H1 (cell line): Measurements from ENCODE around the gene PCDHA11. TPM values are rescaled to one million over a fixed set of nuclear protein-coding genes. Genes with fewer than 3 reads are reported as not detected.

ENCODE experiments used
- CTCF ChIA-PET: fragments of 300-600 bp; sonication (Branson Sonifier 250); formaldehyde crosslinking; loops from one replicate; lab custom pipeline; 2021; ENCODE audit not compliant: partially characterized antibody; lab: Charles Lee
- POLR2A ChIA-PET: fragments of 300-600 bp; sonication (Branson Sonifier 250); formaldehyde crosslinking; loops from one replicate; lab custom pipeline; 2021; ENCODE audit warnings: inconsistent platforms; ENCODE audit not compliant: partially characterized antibody; lab: Charles Lee
- DNase-seq, 2 experiments: peaks; one replicate each; pipeline versions ENCODE4 v3.0.0 to v3.0.0-alpha.2; 2010 to 2022; ENCODE audit warnings: low spot score in 2 of 2, low read depth in 1 of 2, mixed read lengths in 1 of 2
- FAIRE-seq: peaks from 2 replicates; lab custom pipeline; 2011; peaks lifted over from hg19 to GRCh38; lab: Jason Lieb, UNC
- H2AFZ ChIP-seq: 2 replicates; pipeline ENCODE4 v1.8.1; 2012; ENCODE audit warnings: low read length, inconsistent platforms
- H2AK5ac ChIP-seq: 2 replicates; pipeline ENCODE4 v1.6.1; 2013; ENCODE audit warnings: low read depth, low read length
- H2BK120ac ChIP-seq: replicated peaks from 2 replicates; pipeline ENCODE3; 2013; ENCODE audit warnings: low read depth, low read length, inconsistent platforms
- H2BK12ac ChIP-seq: 2 replicates; pipeline ENCODE4 v1.6.1; 2013; ENCODE audit warnings: low read depth, low read length
- H2BK15ac ChIP-seq: 2 replicates; pipeline ENCODE4 v1.6.1; 2013; ENCODE audit warnings: low read length
- H2BK20ac ChIP-seq: 2 replicates; pipeline ENCODE4 v1.6.1; 2013; ENCODE audit warnings: low read length
- H2BK5ac ChIP-seq: 2 replicates; pipeline ENCODE4 v1.6.1; 2013; ENCODE audit warnings: low read depth, low read length
- H3K14ac ChIP-seq: 2 replicates; pipeline ENCODE4 v1.6.1; 2013; ENCODE audit warnings: inconsistent platforms; ENCODE audit not compliant: insufficient read length
- H3K18ac ChIP-seq: 2 replicates; pipeline ENCODE4 v1.6.1; 2013; ENCODE audit warnings: low read length; ENCODE audit errors: extremely low read depth
- H3K23ac ChIP-seq: 2 replicates; pipeline ENCODE4 v1.6.1; 2013; ENCODE audit warnings: inconsistent platforms; ENCODE audit not compliant: insufficient read length
- H3K23me2 ChIP-seq: 2 replicates; pipeline ENCODE4 v1.6.1; 2013; ENCODE audit warnings: low read depth, low read length
- H3K27ac ChIP-seq: 2 replicates; pipeline ENCODE4 v1.6.1; 2011; ENCODE audit warnings: low read depth, low read length, inconsistent platforms
- H3K27me3 ChIP-seq, 4 experiments: replicated peaks in 1 of 4; 1 replicate in 1 of 4; 2 replicates in 3 of 4; pipeline versions ENCODE4 v1.6.1 to v1.8.1; 2011 to 2013; ENCODE audit warnings: low read length in 3 of 4, mild to moderate bottlenecking in 3 of 4, inconsistent platforms in 2 of 4, mixed read lengths in 2 of 4, moderate library complexity in 1 of 4; ENCODE audit not compliant: control insufficient read depth in 3 of 4, insufficient read depth in 3 of 4; ENCODE audit errors: extremely low read depth in 1 of 4
- H3K36me3 ChIP-seq, 4 experiments: 2 replicates each; pipeline versions ENCODE4 v1.6.1 to v1.8.1; 2011 to 2013; ENCODE audit warnings: mild to moderate bottlenecking in 4 of 4, low read length in 3 of 4, moderate library complexity in 2 of 4, control low read depth in 1 of 4, inconsistent platforms in 1 of 4; ENCODE audit not compliant: insufficient read depth in 4 of 4, control insufficient read depth in 2 of 4
- H3K4ac ChIP-seq: replicated peaks from 2 replicates; pipeline ENCODE3; 2013; ENCODE audit warnings: low read length, low read depth, mixed read lengths, inconsistent platforms; ENCODE audit not compliant: insufficient read length
- H3K4me1 ChIP-seq, 4 experiments: replicated peaks in 1 of 4; 1 replicate in 1 of 4; 2 replicates in 3 of 4; pipeline versions ENCODE4 v1.6.1 to v1.8.1; 2011 to 2013; ENCODE audit warnings: low read length in 3 of 4, inconsistent platforms in 2 of 4, mixed read lengths in 1 of 4; ENCODE audit not compliant: insufficient read depth in 4 of 4, control insufficient read depth in 3 of 4
- H3K4me2 ChIP-seq, 2 experiments: 2 replicates each; pipeline versions ENCODE4 v1.6.1 to v1.8.1; 2011 to 2013; ENCODE audit warnings: low read depth in 2 of 2, low read length in 2 of 2, control low read depth in 1 of 2, inconsistent platforms in 1 of 2, mild to moderate bottlenecking in 1 of 2; ENCODE audit not compliant: insufficient read depth in 1 of 2
- H3K4me3 ChIP-seq, 4 experiments: fragments of 200-600, 300-600 bp in 1 of 4; sonication (generic), shearing (Covaris generic), sonication (Bioruptor Twin) in 1 of 4; 2 replicates each; pipeline versions ENCODE4 v1.5.1 to v1.8.1; 2011 to 2016; ENCODE audit warnings: low read length in 4 of 4, low read depth in 3 of 4, control low read depth in 2 of 4, inconsistent platforms in 2 of 4, mild to moderate bottlenecking in 2 of 4, mixed read lengths in 1 of 4, moderate library complexity in 1 of 4; ENCODE audit not compliant: insufficient read depth in 2 of 4; ENCODE audit errors: extremely low read depth in 1 of 4
- H3K56ac ChIP-seq: replicated peaks from 2 replicates; pipeline ENCODE3; 2013; ENCODE audit warnings: low read depth, mild to moderate bottlenecking, mixed read lengths, low read length, inconsistent platforms; ENCODE audit not compliant: insufficient read length
- H3K79me1 ChIP-seq: 2 replicates; pipeline ENCODE4 v1.6.1; 2013; ENCODE audit warnings: low read depth, low read length, control low read depth
- H3K79me2 ChIP-seq, 2 experiments: 2 replicates each; pipeline versions ENCODE4 v1.6.1 to v1.8.1; 2012 to 2013; ENCODE audit warnings: low read length in 2 of 2, mild to moderate bottlenecking in 2 of 2, inconsistent platforms in 1 of 2; ENCODE audit not compliant: insufficient read depth in 2 of 2, control insufficient read depth in 1 of 2
- H3K9ac ChIP-seq, 4 experiments: replicated peaks in 1 of 4; 1 replicate in 1 of 4; 2 replicates in 3 of 4; pipeline versions ENCODE4 v1.6.1 to v1.8.1; 2011 to 2013; ENCODE audit warnings: low read depth in 3 of 4, low read length in 3 of 4, control low read depth in 2 of 4, mild to moderate bottlenecking in 2 of 4, moderate library complexity in 2 of 4, inconsistent platforms in 1 of 4; ENCODE audit errors: extremely low read depth in 1 of 4
- H3K9me3 ChIP-seq, 2 experiments: 2 replicates each; pipeline versions ENCODE4 v1.6.1 to v1.8.1; 2012 to 2013; ENCODE audit warnings: mild to moderate bottlenecking in 2 of 2, moderate library complexity in 2 of 2, control low read depth in 1 of 2, inconsistent platforms in 1 of 2, low read depth in 1 of 2, low read length in 1 of 2, mixed read lengths in 1 of 2; ENCODE audit not compliant: insufficient read depth in 2 of 2
- H4K20me1 ChIP-seq, 2 experiments: replicated peaks in 1 of 2; 2 replicates each; pipeline versions ENCODE3 to v1.8.1; 2011 to 2013; ENCODE audit warnings: inconsistent platforms in 2 of 2, low read length in 2 of 2, mild to moderate bottlenecking in 1 of 2; ENCODE audit not compliant: insufficient read depth in 2 of 2, control insufficient read depth in 1 of 2
- H4K5ac ChIP-seq: 2 replicates; pipeline ENCODE4 v1.6.1; 2013; ENCODE audit warnings: low read length, low read depth, mixed read lengths, inconsistent platforms; ENCODE audit not compliant: insufficient read length
- H4K8ac ChIP-seq: 2 replicates; pipeline ENCODE4 v1.8.0; 2013; ENCODE audit warnings: mild to moderate bottlenecking, moderate library complexity, low read length, inconsistent platforms; ENCODE audit not compliant: insufficient read depth; ENCODE audit errors: extremely low read depth
- H4K91ac ChIP-seq: replicated peaks from 2 replicates; pipeline ENCODE3; 2013; ENCODE audit warnings: low read length, mixed read lengths, inconsistent platforms; ENCODE audit not compliant: insufficient read length
- GABPA ChIP-seq: IDR thresholded peaks from 2 replicates; pipeline ENCODE4 v1.6.1; 2011; ENCODE audit warnings: mild to moderate bottlenecking, low read length, moderate library complexity, borderline replicate concordance; ENCODE audit not compliant: insufficient read depth
- GTF2F1 ChIP-seq: IDR thresholded peaks from 2 replicates; pipeline ENCODE4 v1.6.1; 2012; ENCODE audit warnings: low read depth, low read length, improper control_type of control experiment, borderline replicate concordance
- SAP30 ChIP-seq: fragments of 300-600 bp; sonication (generic); IDR thresholded peaks from 2 replicates; pipeline ENCODE4 v1.7.1; 2012; ENCODE audit warnings: low read length, moderate library complexity, mild to moderate bottlenecking, inconsistent platforms; ENCODE audit not compliant: insufficient read depth, insufficient replicate concordance
- SIN3A ChIP-seq, 2 experiments: IDR thresholded peaks in 1 of 2; conservative IDR thresholded peaks in 1 of 2; 2 replicates each; pipeline ENCODE4 v1.6.1; 2011 to 2012; ENCODE audit warnings: low read length in 2 of 2, improper control_type of control experiment in 1 of 2, low read depth in 1 of 2, mild to moderate bottlenecking in 1 of 2
- SP2 ChIP-seq: IDR thresholded peaks from 2 replicates; pipeline ENCODE4 v1.6.1; 2012; ENCODE audit warnings: mild to moderate bottlenecking, low read length, inconsistent platforms
- SP4 ChIP-seq: IDR thresholded peaks from 2 replicates; pipeline ENCODE4 v1.6.1; 2012; ENCODE audit warnings: low read length, inconsistent platforms
- SRF ChIP-seq: IDR thresholded peaks from 2 replicates; pipeline ENCODE4 v1.6.1; 2011; ENCODE audit warnings: mild to moderate bottlenecking, low read depth, low read length, moderate library complexity
- TAF1 ChIP-seq: IDR thresholded peaks from 2 replicates; pipeline ENCODE4 v1.6.1; 2011; ENCODE audit warnings: mild to moderate bottlenecking, low read depth, low read length
- WGBS, 2 experiments: shearing (Covaris generic) in 1 of 2; methylation state at CpG; one replicate each; pipeline versions ENCODE4 v1.1.6 to v1.1.7; 2013 to 2015; ENCODE audit warnings: low lambda C conversion rate in 2 of 2, mixed read lengths in 2 of 2, inconsistent platforms in 1 of 2, low coverage in 1 of 2, missing lambda C conversion rate in 1 of 2; ENCODE audit not compliant: insufficient replicate concordance in 2 of 2, insufficient coverage in 1 of 2, insufficient read length in 1 of 2; ENCODE audit errors: extremely low coverage in 1 of 2, missing lambda C conversion rate in 1 of 2; 5-methylcytosine and 5-hydroxymethylcytosine counted together
- polyA plus RNA-seq, 7 experiments: library from polyadenylated mRNA; depleted of rRNA in 3 of 7; stranded (reverse) in 5 of 7; unstranded in 2 of 7; fragments of >200 nt in 5 of 7; fragments of 200-250 nt in 2 of 7; gene quantifications; 1 replicate in 5 of 7; 2 replicates in 1 of 7; 4 replicates in 1 of 7; pipeline versions ENCODE4 v1.2.1 to v1.2.3, GENCODE V29; 2011 to 2013; ENCODE audit warnings: missing spikeins in 2 of 7, mixed read lengths in 2 of 7
- total RNA-seq: library from RNA; stranded (reverse); fragmentation: NEBNext Ultra II Directional; extraction: Animal tissue kit (Norgen Biotek cat#: 25700); gene quantifications from 2 replicates; pipeline ENCODE4 v1.2.1, GENCODE V29; 2021
- TF ChIP-seq, protein P1 (sequence below): IDR thresholded peaks from 2 replicates; pipeline ENCODE4 v1.6.1; 2012; ENCODE audit warnings: inconsistent platforms
- TF ChIP-seq, protein P2 (sequence below): IDR thresholded peaks from 2 replicates; pipeline ENCODE4 v1.6.1; 2012; ENCODE audit warnings: inconsistent platforms

The PCDHA11 gene
- total and polyA plus RNA-seq, 2 of the 8 experiments (the other 6 are each of a cell fraction or from before 2014, with no cell fraction given): 4.7 to 6.6 TPM

DNA sequence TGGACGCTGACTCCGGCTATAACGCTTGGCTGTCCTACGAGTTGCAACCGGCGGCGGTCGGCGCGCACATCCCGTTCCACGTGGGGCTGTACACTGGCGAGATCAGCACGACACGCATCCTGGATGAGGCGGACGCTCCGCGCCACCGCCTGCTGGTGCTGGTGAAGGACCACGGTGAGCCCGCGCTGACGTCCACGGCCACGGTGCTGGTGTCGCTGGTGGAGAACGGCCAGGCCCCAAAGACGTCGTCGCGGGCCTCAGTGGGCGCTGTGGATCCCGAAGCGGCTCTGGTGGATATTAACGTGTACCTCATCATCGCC, 8.5 kb downstream of the PCDHA11 start:
- Histone ChIP-seq H3K9ac (no peak overlapping the region), H3K23me2 (no peaks in the 10 kb centered on the region), H3K4me3 (no peak overlapping the region), H2BK12ac (no peak overlapping the region), H4K20me1 (peaks cover 0 to 3% of the 10 kb centered on the region in 2 experiments), H3K4me1 (no peaks in the 10 kb centered on the region; a peak in 2 of 7 replicates), H3K23ac (no peak overlapping the region), H3K14ac (no peak overlapping the region), H3K36me3 (peaks cover 0 to 11% (median 0%) of the 10 kb centered on the region in 4 experiments; a peak in 2 of 8 replicates), H2BK15ac (no peak overlapping the region), H3K9me3 (no peaks in the 10 kb centered on the region), H2AFZ (no peak overlapping the region), H3K4ac (no peak overlapping the region), H3K79me1 (no peaks in the 10 kb centered on the region), H4K91ac (no peak overlapping the region), H2BK20ac (no peak overlapping the region), H2AK5ac (no peak overlapping the region), H3K18ac (no peak overlapping the region), H4K5ac (no peak overlapping the region), H4K8ac (no peak overlapping the region; the same call in 1 of the 2 replicates), H3K27ac (no peak overlapping the region), H2BK120ac (no peak overlapping the region), H3K27me3 (no peaks in the 10 kb centered on the region), H2BK5ac (no peak overlapping the region), H3K4me2 (no peak overlapping the region), H3K79me2 (peaks cover 0 to 9% of the 10 kb centered on the region in 2 experiments; a peak in 2 of 4 replicates), H3K56ac (no peak overlapping the region)
- CTCF ChIA-PET: interaction anchor here (0.9 to 9.3 kb wide), 7 partner anchors 8 to 174 kb away, joined by 4 to 141 read pairs (median 13); partner anchors contain the start of genes PCDHA10, PCDHA11, PCDHA4 and PCDHA8
- TF ChIP-seq SRF: no peak
- TF ChIP-seq GABPA: no peak
- TF ChIP-seq SAP30: no peak
- TF ChIP-seq SIN3A (conservative IDR thresholded peaks at IDR 0.05 in 1 of 2, IDR thresholded peaks at IDR 0.05 in 1 of 2; ENCODE audit: low read depth in 1 of 2, low read length in 2 of 2): no peak
- no peak for TF ChIP-seq SP2
- TF ChIP-seq, protein P1, sequence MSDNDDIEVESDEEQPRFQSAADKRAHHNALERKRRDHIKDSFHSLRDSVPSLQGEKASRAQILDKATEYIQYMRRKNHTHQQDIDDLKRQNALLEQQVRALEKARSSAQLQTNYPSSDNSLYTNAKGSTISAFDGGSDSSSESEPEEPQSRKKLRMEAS: no peak
- no peak for TF ChIP-seq SP4
- no peak for TF ChIP-seq GTF2F1
- no peak for TF ChIP-seq TAF1
- TF ChIP-seq, protein P2, sequence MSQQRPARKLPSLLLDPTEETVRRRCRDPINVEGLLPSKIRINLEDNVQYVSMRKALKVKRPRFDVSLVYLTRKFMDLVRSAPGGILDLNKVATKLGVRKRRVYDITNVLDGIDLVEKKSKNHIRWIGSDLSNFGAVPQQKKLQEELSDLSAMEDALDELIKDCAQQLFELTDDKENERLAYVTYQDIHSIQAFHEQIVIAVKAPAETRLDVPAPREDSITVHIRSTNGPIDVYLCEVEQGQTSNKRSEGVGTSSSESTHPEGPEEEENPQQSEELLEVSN: no peak
- no peak for DNase-seq
- FAIRE-seq: no peak
- 96% methylated on average over 27 of the region's 37 CpGs; no CpG with 5 or more reads in 1 of the 2 experiments for WGBS, 2 experiments
- POLR2A ChIA-PET: interaction anchor here (3.6 kb wide), 1 partner anchor 164 kb away, joined by 32 read pairs; no protein-coding TSS in a partner anchor
